H1 (cell line): ENCODE data around the gene IRF4. TPM values are rescaled to one million over a fixed set of nuclear protein-coding genes. Genes with fewer than 3 reads are reported as not detected.

Experiments used
- CTCF ChIA-PET: fragments of 300-600 bp; sonication (Branson Sonifier 250); formaldehyde crosslinking; loops from one replicate; lab custom pipeline; 2021; ENCODE audit not compliant: partially characterized antibody; lab: Charles Lee
- POLR2A ChIA-PET: fragments of 300-600 bp; sonication (Branson Sonifier 250); formaldehyde crosslinking; loops from one replicate; lab custom pipeline; 2021; ENCODE audit warnings: inconsistent platforms; ENCODE audit not compliant: partially characterized antibody; lab: Charles Lee
- DNase-seq, 2 experiments: peaks; one replicate each; pipeline versions ENCODE4 v3.0.0 to v3.0.0-alpha.2; 2010 to 2022; ENCODE audit warnings: low spot score in 2 of 2, low read depth in 1 of 2, mixed read lengths in 1 of 2
- FAIRE-seq: peaks from 2 replicates; lab custom pipeline; 2011; peaks lifted over from hg19 to GRCh38; lab: Jason Lieb, UNC
- H2AFZ ChIP-seq: 2 replicates; pipeline ENCODE4 v1.8.1; 2012; ENCODE audit warnings: low read length, inconsistent platforms
- H2AK5ac ChIP-seq: 2 replicates; pipeline ENCODE4 v1.6.1; 2013; ENCODE audit warnings: low read depth, low read length
- H2BK120ac ChIP-seq: replicated peaks from 2 replicates; pipeline ENCODE3; 2013; ENCODE audit warnings: low read depth, low read length, inconsistent platforms
- H2BK12ac ChIP-seq: 2 replicates; pipeline ENCODE4 v1.6.1; 2013; ENCODE audit warnings: low read depth, low read length
- H2BK15ac ChIP-seq: 2 replicates; pipeline ENCODE4 v1.6.1; 2013; ENCODE audit warnings: low read length
- H2BK20ac ChIP-seq: 2 replicates; pipeline ENCODE4 v1.6.1; 2013; ENCODE audit warnings: low read length
- H2BK5ac ChIP-seq: 2 replicates; pipeline ENCODE4 v1.6.1; 2013; ENCODE audit warnings: low read depth, low read length
- H3K14ac ChIP-seq: 2 replicates; pipeline ENCODE4 v1.6.1; 2013; ENCODE audit warnings: inconsistent platforms; ENCODE audit not compliant: insufficient read length
- H3K18ac ChIP-seq: 2 replicates; pipeline ENCODE4 v1.6.1; 2013; ENCODE audit warnings: low read length; ENCODE audit errors: extremely low read depth
- H3K23ac ChIP-seq: 2 replicates; pipeline ENCODE4 v1.6.1; 2013; ENCODE audit warnings: inconsistent platforms; ENCODE audit not compliant: insufficient read length
- H3K23me2 ChIP-seq: 2 replicates; pipeline ENCODE4 v1.6.1; 2013; ENCODE audit warnings: low read depth, low read length
- H3K27ac ChIP-seq: 2 replicates; pipeline ENCODE4 v1.6.1; 2011; ENCODE audit warnings: low read depth, low read length, inconsistent platforms
- H3K27me3 ChIP-seq, 4 experiments: replicated peaks in 1 of 4; 1 replicate in 1 of 4; 2 replicates in 3 of 4; pipeline versions ENCODE4 v1.6.1 to v1.8.1; 2011 to 2013; ENCODE audit warnings: low read length in 3 of 4, mild to moderate bottlenecking in 3 of 4, inconsistent platforms in 2 of 4, mixed read lengths in 2 of 4, moderate library complexity in 1 of 4; ENCODE audit not compliant: control insufficient read depth in 3 of 4, insufficient read depth in 3 of 4; ENCODE audit errors: extremely low read depth in 1 of 4
- H3K36me3 ChIP-seq, 4 experiments: 2 replicates each; pipeline versions ENCODE4 v1.6.1 to v1.8.1; 2011 to 2013; ENCODE audit warnings: mild to moderate bottlenecking in 4 of 4, low read length in 3 of 4, moderate library complexity in 2 of 4, control low read depth in 1 of 4, inconsistent platforms in 1 of 4; ENCODE audit not compliant: insufficient read depth in 4 of 4, control insufficient read depth in 2 of 4
- H3K4ac ChIP-seq: replicated peaks from 2 replicates; pipeline ENCODE3; 2013; ENCODE audit warnings: low read length, low read depth, mixed read lengths, inconsistent platforms; ENCODE audit not compliant: insufficient read length
- H3K4me1 ChIP-seq, 4 experiments: replicated peaks in 1 of 4; 1 replicate in 1 of 4; 2 replicates in 3 of 4; pipeline versions ENCODE4 v1.6.1 to v1.8.1; 2011 to 2013; ENCODE audit warnings: low read length in 3 of 4, inconsistent platforms in 2 of 4, mixed read lengths in 1 of 4; ENCODE audit not compliant: insufficient read depth in 4 of 4, control insufficient read depth in 3 of 4
- H3K4me2 ChIP-seq, 2 experiments: 2 replicates each; pipeline versions ENCODE4 v1.6.1 to v1.8.1; 2011 to 2013; ENCODE audit warnings: low read depth in 2 of 2, low read length in 2 of 2, control low read depth in 1 of 2, inconsistent platforms in 1 of 2, mild to moderate bottlenecking in 1 of 2; ENCODE audit not compliant: insufficient read depth in 1 of 2
- H3K4me3 ChIP-seq, 4 experiments: fragments of 200-600, 300-600 bp in 1 of 4; sonication (generic), shearing (Covaris generic), sonication (Bioruptor Twin) in 1 of 4; 2 replicates each; pipeline versions ENCODE4 v1.5.1 to v1.8.1; 2011 to 2016; ENCODE audit warnings: low read length in 4 of 4, low read depth in 3 of 4, control low read depth in 2 of 4, inconsistent platforms in 2 of 4, mild to moderate bottlenecking in 2 of 4, mixed read lengths in 1 of 4, moderate library complexity in 1 of 4; ENCODE audit not compliant: insufficient read depth in 2 of 4; ENCODE audit errors: extremely low read depth in 1 of 4
- H3K56ac ChIP-seq: replicated peaks from 2 replicates; pipeline ENCODE3; 2013; ENCODE audit warnings: low read depth, mild to moderate bottlenecking, mixed read lengths, low read length, inconsistent platforms; ENCODE audit not compliant: insufficient read length
- H3K79me1 ChIP-seq: 2 replicates; pipeline ENCODE4 v1.6.1; 2013; ENCODE audit warnings: low read depth, low read length, control low read depth
- H3K79me2 ChIP-seq, 2 experiments: 2 replicates each; pipeline versions ENCODE4 v1.6.1 to v1.8.1; 2012 to 2013; ENCODE audit warnings: low read length in 2 of 2, mild to moderate bottlenecking in 2 of 2, inconsistent platforms in 1 of 2; ENCODE audit not compliant: insufficient read depth in 2 of 2, control insufficient read depth in 1 of 2
- H3K9ac ChIP-seq, 4 experiments: replicated peaks in 1 of 4; 1 replicate in 1 of 4; 2 replicates in 3 of 4; pipeline versions ENCODE4 v1.6.1 to v1.8.1; 2011 to 2013; ENCODE audit warnings: low read depth in 3 of 4, low read length in 3 of 4, control low read depth in 2 of 4, mild to moderate bottlenecking in 2 of 4, moderate library complexity in 2 of 4, inconsistent platforms in 1 of 4; ENCODE audit errors: extremely low read depth in 1 of 4
- H3K9me3 ChIP-seq, 2 experiments: 2 replicates each; pipeline versions ENCODE4 v1.6.1 to v1.8.1; 2012 to 2013; ENCODE audit warnings: mild to moderate bottlenecking in 2 of 2, moderate library complexity in 2 of 2, control low read depth in 1 of 2, inconsistent platforms in 1 of 2, low read depth in 1 of 2, low read length in 1 of 2, mixed read lengths in 1 of 2; ENCODE audit not compliant: insufficient read depth in 2 of 2
- H4K20me1 ChIP-seq, 2 experiments: replicated peaks in 1 of 2; 2 replicates each; pipeline versions ENCODE3 to v1.8.1; 2011 to 2013; ENCODE audit warnings: inconsistent platforms in 2 of 2, low read length in 2 of 2, mild to moderate bottlenecking in 1 of 2; ENCODE audit not compliant: insufficient read depth in 2 of 2, control insufficient read depth in 1 of 2
- H4K5ac ChIP-seq: 2 replicates; pipeline ENCODE4 v1.6.1; 2013; ENCODE audit warnings: low read length, low read depth, mixed read lengths, inconsistent platforms; ENCODE audit not compliant: insufficient read length
- H4K8ac ChIP-seq: 2 replicates; pipeline ENCODE4 v1.8.0; 2013; ENCODE audit warnings: mild to moderate bottlenecking, moderate library complexity, low read length, inconsistent platforms; ENCODE audit not compliant: insufficient read depth; ENCODE audit errors: extremely low read depth
- H4K91ac ChIP-seq: replicated peaks from 2 replicates; pipeline ENCODE3; 2013; ENCODE audit warnings: low read length, mixed read lengths, inconsistent platforms; ENCODE audit not compliant: insufficient read length
- BCL11A ChIP-seq, 2 experiments: IDR thresholded peaks; one replicate each; pipeline ENCODE4 v1.6.1; 2011; ENCODE audit warnings: low read depth in 2 of 2, low read length in 2 of 2, mild to moderate bottlenecking in 2 of 2
- CBX5 ChIP-seq: fragments of 300-800, 300-1000 bp; sonication (generic); IDR thresholded peaks from 2 replicates; pipeline ENCODE4 v1.7.1; 2016; ENCODE audit warnings: antibody characterized with exemption, low read length, low read depth
- CREB1 ChIP-seq: IDR thresholded peaks from 2 replicates; pipeline ENCODE4 v1.6.1; 2012; ENCODE audit warnings: inconsistent platforms
- EGR1 ChIP-seq: IDR thresholded peaks from 2 replicates; pipeline ENCODE4 v1.6.1; 2011; ENCODE audit warnings: low read depth, low read length, borderline replicate concordance
- GTF2F1 ChIP-seq: IDR thresholded peaks from 2 replicates; pipeline ENCODE4 v1.6.1; 2012; ENCODE audit warnings: low read depth, low read length, improper control_type of control experiment, borderline replicate concordance
- HDAC2 ChIP-seq, 2 experiments: fragments of 300-600 bp in 1 of 2; sonication (generic) in 1 of 2; IDR thresholded peaks; 2 replicates each; pipeline ENCODE4 v1.6.1; 2011 to 2012; ENCODE audit warnings: low read depth in 2 of 2, low read length in 2 of 2, mild to moderate bottlenecking in 2 of 2, moderate library complexity in 2 of 2, borderline replicate concordance in 1 of 2, inconsistent platforms in 1 of 2
- NANOG ChIP-seq: IDR thresholded peaks from 2 replicates; pipeline ENCODE4 v1.6.1; 2011; ENCODE audit warnings: low read length, low read depth, mild to moderate bottlenecking, inconsistent platforms; ENCODE audit not compliant: insufficient read depth, poor library complexity, severe bottlenecking
- SAP30 ChIP-seq: fragments of 300-600 bp; sonication (generic); IDR thresholded peaks from 2 replicates; pipeline ENCODE4 v1.7.1; 2012; ENCODE audit warnings: low read length, moderate library complexity, mild to moderate bottlenecking, inconsistent platforms; ENCODE audit not compliant: insufficient read depth, insufficient replicate concordance
- SIRT6 ChIP-seq: IDR thresholded peaks from one replicate; pipeline ENCODE4 v1.7.1; 2012; ENCODE audit warnings: low read length, inconsistent platforms
- SP2 ChIP-seq: IDR thresholded peaks from 2 replicates; pipeline ENCODE4 v1.6.1; 2012; ENCODE audit warnings: mild to moderate bottlenecking, low read length, inconsistent platforms
- SUZ12 ChIP-seq: fragments of 200-600 bp; sonication (generic); IDR thresholded peaks from 2 replicates; pipeline ENCODE4 v1.6.1; 2012; ENCODE audit warnings: mild to moderate bottlenecking, inconsistent platforms, low read length, moderate library complexity, mixed read lengths
- TAF1 ChIP-seq: IDR thresholded peaks from 2 replicates; pipeline ENCODE4 v1.6.1; 2011; ENCODE audit warnings: mild to moderate bottlenecking, low read depth, low read length
- TCF12 ChIP-seq: IDR thresholded peaks from 2 replicates; pipeline ENCODE4 v1.6.1; 2011; ENCODE audit warnings: low read depth, mild to moderate bottlenecking, low read length
- YY1 ChIP-seq: IDR thresholded peaks from 2 replicates; pipeline ENCODE4 v1.6.1; 2011; ENCODE audit warnings: low read depth, mild to moderate bottlenecking, low read length
- ZNF274 ChIP-seq: IDR thresholded peaks from 2 replicates; pipeline ENCODE4 v1.7.0; 2012; ENCODE audit warnings: low read length, borderline replicate concordance; ENCODE audit errors: extremely low read depth
- WGBS, 2 experiments: shearing (Covaris generic) in 1 of 2; methylation state at CpG; one replicate each; pipeline versions ENCODE4 v1.1.6 to v1.1.7; 2013 to 2015; ENCODE audit warnings: low lambda C conversion rate in 2 of 2, mixed read lengths in 2 of 2, inconsistent platforms in 1 of 2, low coverage in 1 of 2, missing lambda C conversion rate in 1 of 2; ENCODE audit not compliant: insufficient replicate concordance in 2 of 2, insufficient coverage in 1 of 2, insufficient read length in 1 of 2; ENCODE audit errors: extremely low coverage in 1 of 2, missing lambda C conversion rate in 1 of 2; 5-methylcytosine and 5-hydroxymethylcytosine counted together
- polyA plus RNA-seq, 7 experiments: library from polyadenylated mRNA; depleted of rRNA in 3 of 7; stranded (reverse) in 5 of 7; unstranded in 2 of 7; fragments of >200 nt in 5 of 7; fragments of 200-250 nt in 2 of 7; gene quantifications; 1 replicate in 5 of 7; 2 replicates in 1 of 7; 4 replicates in 1 of 7; pipeline versions ENCODE4 v1.2.1 to v1.2.3, GENCODE V29; 2011 to 2013; ENCODE audit warnings: missing spikeins in 2 of 7, mixed read lengths in 2 of 7
- total RNA-seq: library from RNA; stranded (reverse); fragmentation: NEBNext Ultra II Directional; extraction: Animal tissue kit (Norgen Biotek cat#: 25700); gene quantifications from 2 replicates; pipeline ENCODE4 v1.2.1, GENCODE V29; 2021

IRF4 gene
- total and polyA plus RNA-seq, 2 of the 8 experiments (the other 6 are each of a cell fraction or from before 2014, with no cell fraction given), result 0.77 to 2.1 TPM

DNA sequence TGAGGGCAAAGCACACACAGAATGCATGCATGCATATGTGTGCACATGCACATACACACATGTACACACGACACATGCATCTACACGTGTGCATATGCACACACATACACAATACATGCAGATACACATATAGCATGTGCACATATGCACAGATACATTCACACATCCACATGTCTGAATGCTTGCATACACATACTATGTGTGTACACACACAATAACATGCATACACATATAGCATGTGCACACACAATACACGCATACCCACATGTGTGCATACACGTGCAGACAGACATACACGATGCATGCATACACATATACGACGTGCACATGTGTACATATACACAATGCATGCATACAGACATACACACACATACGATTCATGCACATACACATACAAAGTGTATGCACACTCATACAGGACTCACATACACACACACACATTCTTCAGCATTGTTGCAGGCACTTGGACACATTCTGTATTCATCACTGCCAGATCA is 24.2 kb upstream of the IRF4 start:
- no peak overlapping the region for H4K8ac ChIP-seq
- no peaks in the 10 kb centered on the region for H4K20me1 ChIP-seq
- no peaks in the 10 kb centered on the region; a peak in 1 of 4 replicates for H3K79me2 ChIP-seq
- no peak overlapping the region for H2BK12ac ChIP-seq
- H3K79me1 ChIP-seq, result no peaks in the 10 kb centered on the region
- POLR2A ChIA-PET, result no interaction called here
- CTCF ChIA-PET, result interaction anchor here (0.9 to 2.1 kb wide), 5 partner anchors 8 to 141 kb away, joined by 3 to 11 read pairs (median 3); no protein-coding TSS in a partner anchor
- no peak overlapping the region for H3K23ac ChIP-seq
- no peak overlapping the region for H3K9ac ChIP-seq
- H3K27me3 ChIP-seq, result no peaks in the 10 kb centered on the region; a peak in 1 of 7 replicates
- H3K4ac ChIP-seq, result no peak overlapping the region
- no peak overlapping the region for H3K18ac ChIP-seq
- H3K4me1 ChIP-seq, result no peaks in the 10 kb centered on the region
- H4K5ac ChIP-seq, result no peak overlapping the region
- no peak overlapping the region for H3K4me3 ChIP-seq
- no peak overlapping the region for H3K4me2 ChIP-seq
- no peak overlapping the region for H4K91ac ChIP-seq
- FAIRE-seq (no peak), DNase-seq (no peak)
- no peak overlapping the region for H2BK120ac ChIP-seq
- H3K36me3 ChIP-seq, result no peaks in the 10 kb centered on the region; a peak in 1 of 8 replicates
- H2BK15ac ChIP-seq, result no peak overlapping the region
- no peak overlapping the region for H3K56ac ChIP-seq
- H3K23me2 ChIP-seq, result no peaks in the 10 kb centered on the region
- 80% methylated on average over 8 of the region's 8 CpGs; no CpG with 5 or more reads in 1 of the 2 experiments for WGBS, 2 experiments
- no peak overlapping the region for H2BK5ac ChIP-seq
- H2AFZ ChIP-seq, result no peak overlapping the region
- no peak overlapping the region for H3K14ac ChIP-seq
- H2AK5ac ChIP-seq, result no peak overlapping the region
- H3K9me3 ChIP-seq, result peaks cover 50 to 83% of the 10 kb centered on the region in 2 experiments
- H2BK20ac ChIP-seq, result no peak overlapping the region
- no peak overlapping the region for H3K27ac ChIP-seq
- no peak for TF ChIP-seq HDAC2 (IDR thresholded peaks at IDR 0.05; ENCODE audit: borderline replicate concordance in 1 of 2, low read depth in 2 of 2, low read length in 2 of 2)
- no peak for TF ChIP-seq TCF12
- no peak for TF ChIP-seq CREB1
- no peak for TF ChIP-seq SUZ12
- TF ChIP-seq ZNF274, result no peak
- TF ChIP-seq CBX5, result no peak
- no peak for TF ChIP-seq YY1
- no peak for TF ChIP-seq GTF2F1
- TF ChIP-seq SP2, result no peak
- no peak for TF ChIP-seq BCL11A (IDR thresholded peaks at IDR 0.05; ENCODE audit: low read depth in 2 of 2, low read length in 2 of 2)
- no peak for TF ChIP-seq EGR1
- TF ChIP-seq SAP30, result no peak
- TF ChIP-seq TAF1, result no peak
- TF ChIP-seq SIRT6, result no peak
- no peak for TF ChIP-seq NANOG
